NCI-H2171 treated with DMSO at 0.1 percent for 48 hours (cell line): ENCODE data around the gene LCNL1.
"Not testable (repeated sequence)": the region's sequence is repeated elsewhere in the genome, so short reads cannot be mapped to it uniquely, and the experiment has no call there.

Experiments used
- DNase-seq: peaks from one replicate; lab custom pipeline; 2025; lab: John Stamatoyannopoulos, UW

The LCNL1 gene

GRCh38 chr9:137026384-137026783 lies 43.6 kb downstream of the LCNL1 start:
- no peak for DNase-seq

DNA sequence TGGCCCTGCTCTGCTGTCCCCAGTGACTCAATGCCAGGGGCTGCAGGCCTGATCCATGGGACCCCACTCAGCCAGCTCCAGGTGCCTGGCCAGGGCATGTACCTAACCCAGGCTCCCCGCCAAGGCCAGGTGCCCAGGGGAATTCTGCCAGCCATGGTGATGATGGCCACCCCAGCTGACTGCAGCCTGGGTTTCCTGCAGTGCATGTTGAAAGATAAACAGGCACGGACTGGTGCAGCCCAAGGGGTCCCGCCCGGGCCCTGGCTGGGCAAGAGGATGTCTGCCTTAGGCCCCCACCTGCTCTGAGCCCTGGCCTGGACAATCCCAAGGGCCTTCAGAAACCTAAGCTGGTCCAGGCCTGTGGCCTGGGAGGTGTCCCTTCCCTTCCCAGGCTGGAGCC lies 44.0 kb downstream of the LCNL1 start:
- peak; percentile 34 for DNase-seq

DNA sequence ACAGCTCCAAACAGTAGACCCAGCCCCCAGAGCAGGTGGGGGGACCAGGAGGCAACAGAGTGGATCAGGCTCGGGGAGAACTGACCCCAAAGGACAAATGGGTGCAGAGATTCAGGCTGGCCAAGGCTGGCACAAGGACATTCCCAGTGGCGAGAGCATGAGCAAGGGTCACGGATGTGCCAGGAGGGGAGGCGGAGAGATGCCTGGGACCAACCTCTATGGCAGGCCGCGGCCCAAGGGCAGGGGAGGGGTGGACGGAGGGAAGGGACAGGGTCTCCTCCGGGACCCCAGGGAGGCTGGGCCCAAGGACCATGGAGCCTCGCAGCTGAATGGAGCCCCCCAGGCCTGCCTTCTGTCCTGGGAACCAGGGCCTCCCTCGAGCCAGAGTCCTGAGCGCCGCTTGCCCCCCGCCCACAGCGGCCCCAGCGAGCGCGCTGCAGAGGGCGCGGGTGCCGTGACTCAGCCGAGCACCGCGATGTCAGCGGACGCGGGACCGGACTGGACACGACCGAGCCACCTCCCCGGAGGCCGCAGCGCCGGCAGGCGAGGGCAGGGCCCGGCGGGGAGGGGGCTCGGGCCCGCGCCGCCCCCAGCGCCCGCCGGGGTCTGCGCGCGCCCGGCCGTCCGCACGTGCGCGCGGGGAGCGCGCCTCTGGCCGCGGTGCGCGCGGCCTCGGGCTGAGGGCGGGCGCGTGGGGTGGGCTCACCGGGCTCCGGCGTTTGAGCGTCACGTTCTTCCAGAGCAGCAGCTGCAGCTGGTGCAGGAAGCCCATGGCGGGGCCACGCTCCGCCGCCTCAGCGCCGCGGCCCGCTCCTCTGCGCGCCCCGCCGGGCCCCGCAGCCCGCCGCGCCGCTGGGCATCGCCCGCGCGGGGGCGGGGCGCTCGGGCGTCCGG lies 44.8 kb downstream of the LCNL1 start, which contains the start of gene ABCA2:
ABCA2 (minus strand) TSS at position 869 of the 894 bp plus-strand sequence; CDS start at position 772, 97 bp downstream.
- no peak for DNase-seq

- peak; percentile 69 for DNase-seq
These were observed 45.7 kb downstream of the LCNL1 start for GRCh38 chr9:137028263-137029057.

GRCh38 chr9:137029058-137029936 lies 46.5 kb downstream of the LCNL1 start:
- peak; percentile 40 for DNase-seq

- DNase-seq: no peak
These were observed 47.2 kb downstream of the LCNL1 start for GRCh38 chr9:137030006-137030405.

GRCh38 chr9:137030538-137031527 lies 48.0 kb downstream of the LCNL1 start:
- no peak for DNase-seq

DNA sequence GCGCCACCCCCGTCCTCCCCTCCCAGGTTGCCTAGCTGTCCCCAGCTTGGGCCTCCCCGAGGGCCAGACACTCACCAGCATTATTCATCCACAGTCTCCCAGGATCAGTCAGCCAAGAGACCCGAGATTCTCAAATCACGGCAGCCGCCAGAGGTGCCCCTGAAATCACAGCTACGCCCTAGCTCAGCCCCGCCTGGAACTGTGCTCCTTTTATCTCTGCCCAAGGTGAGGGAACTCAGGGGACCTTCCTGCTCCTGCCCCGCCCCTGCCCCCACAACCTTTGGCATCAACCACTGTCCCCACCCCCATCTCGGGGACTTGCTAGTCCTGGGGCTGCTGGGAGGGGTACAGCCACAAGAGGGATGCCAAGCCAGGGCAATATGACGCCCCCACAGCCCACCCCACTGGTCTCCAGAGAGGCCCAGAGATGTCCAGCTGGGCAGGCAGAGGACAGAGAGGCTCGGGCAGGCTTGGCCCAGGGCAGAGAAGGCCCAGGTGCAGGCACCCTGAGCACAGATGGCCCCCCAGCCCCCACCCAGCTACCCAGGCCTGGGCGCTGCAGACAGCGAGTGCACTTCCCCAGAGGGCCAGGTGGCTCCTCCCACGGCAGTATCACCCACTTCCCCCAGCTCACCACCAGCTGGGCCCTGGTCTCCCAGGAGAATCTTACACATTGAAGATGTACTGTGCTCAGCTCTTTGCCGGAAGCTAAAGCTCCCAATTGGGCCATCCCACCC lies 49.3 kb downstream of the LCNL1 start, which contains the start of gene FUT7:
FUT7 (minus strand) TSS at position 185 of the 737 bp plus-strand sequence; CDS start at position 88, 97 bp downstream.
- DNase-seq: peak; percentile 73

GRCh38 chr9:137032858-137033257 lies 50.1 kb downstream of the LCNL1 start:
- no peak for DNase-seq

DNA sequence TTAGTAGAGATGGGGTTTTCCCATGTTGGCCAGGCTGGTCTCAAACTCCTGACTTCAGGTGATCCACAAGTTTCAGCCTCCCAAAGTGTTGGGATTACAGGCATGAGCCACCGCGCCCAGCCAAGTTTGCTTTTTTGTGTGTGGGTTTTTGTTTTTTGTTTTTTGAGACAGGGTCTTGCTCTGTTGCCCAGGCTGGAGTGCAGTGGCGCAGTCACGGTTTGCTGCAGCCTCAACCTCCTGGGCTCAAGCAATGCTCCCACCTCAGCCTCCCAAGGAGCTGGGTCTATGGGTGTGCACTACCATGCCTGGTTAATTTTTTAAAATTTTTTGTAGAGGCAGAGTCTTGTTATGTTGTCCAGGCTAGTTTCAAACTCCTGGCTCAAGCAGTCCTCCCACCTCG lies 50.7 kb downstream of the LCNL1 start:
- DNase-seq: not testable (repeated sequence)

DNA sequence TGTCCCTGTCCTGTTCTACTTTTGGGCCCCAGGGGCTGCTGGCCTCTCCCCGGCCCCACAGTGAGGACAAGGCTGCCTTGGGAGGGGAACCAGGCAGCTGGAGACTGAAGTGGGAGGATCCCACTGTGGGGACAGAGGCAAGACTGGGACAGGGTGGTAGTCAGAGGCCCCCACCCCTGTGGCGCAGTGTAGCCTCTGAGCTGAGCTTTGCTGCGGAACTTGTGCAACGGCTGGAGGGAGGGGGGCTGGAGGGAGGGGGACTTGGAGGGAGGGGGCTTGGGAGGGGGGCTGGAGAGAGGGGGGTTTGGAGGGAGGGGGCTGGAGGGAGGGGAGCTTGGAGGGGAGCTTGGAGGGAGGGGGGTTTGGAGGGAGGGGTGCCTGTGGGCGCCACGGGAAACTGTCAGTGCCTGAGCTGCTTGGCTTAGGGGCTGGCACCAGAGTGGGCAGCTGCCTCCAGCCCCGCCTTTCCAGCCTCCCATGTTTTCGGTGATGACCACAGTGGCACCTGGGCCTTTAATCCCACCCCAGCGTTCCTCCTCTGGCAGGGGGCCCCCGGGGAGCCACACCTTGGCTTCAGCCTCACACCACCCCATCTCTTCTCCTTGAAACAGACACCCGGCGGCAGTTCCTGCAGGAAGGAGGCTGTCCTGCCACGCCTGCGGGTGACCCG lies 51.4 kb downstream of the LCNL1 start:
- DNase-seq: no peak

GRCh38 chr9:137034709-137035506 lies 52.1 kb downstream of the LCNL1 start:
- peak; percentile 96 for DNase-seq
